Measurements from ENCODE around the gene RBM8A.

DNA sequence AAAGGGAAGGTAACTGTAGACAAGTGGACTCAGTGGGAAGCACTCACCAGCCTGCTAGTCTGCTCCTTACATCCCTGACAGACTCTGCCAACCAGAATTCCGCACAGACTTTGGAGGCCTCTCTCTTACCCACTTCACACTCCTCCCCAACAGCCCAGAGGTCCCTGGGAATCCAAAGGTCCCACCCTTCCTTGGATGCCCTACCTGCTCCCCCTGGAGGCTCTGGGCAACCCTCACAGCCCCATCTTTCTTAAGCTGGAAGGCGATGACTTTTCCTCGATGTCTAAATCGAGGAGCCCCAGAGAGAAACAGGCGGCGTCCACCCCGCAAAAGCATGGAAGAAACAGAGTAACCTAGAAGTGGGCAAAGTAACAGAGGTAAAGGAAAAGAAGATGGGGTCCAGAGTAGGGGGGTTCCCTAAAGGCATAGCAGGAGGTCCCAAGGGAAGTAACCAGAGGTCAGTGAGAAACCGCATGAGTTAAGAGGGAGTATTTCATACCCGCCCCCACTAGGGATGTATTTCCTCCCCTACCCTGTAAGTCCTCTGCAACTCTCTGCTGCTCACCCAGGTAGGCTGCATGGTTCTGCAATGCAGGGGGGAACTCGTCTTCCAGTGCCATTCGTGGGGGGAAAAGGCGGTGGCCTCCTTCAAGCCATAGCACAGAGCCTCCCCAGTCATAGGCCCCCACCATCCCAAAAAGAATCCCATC is 25.8 kb downstream of the RBM8A start:
- TF ChIP-seq CTCF (IDR thresholded peaks at IDR 0.05): no peak
- TF ChIP-seq EZH2 (IDR thresholded peaks at IDR 0.05; ENCODE audit: borderline replicate concordance, insufficient read depth, low read depth, low read length, poor library complexity, severe bottlenecking): no peak
